Measurements from ENCODE around the gene SLC22A1.

Gene SLC22A1

DNA sequence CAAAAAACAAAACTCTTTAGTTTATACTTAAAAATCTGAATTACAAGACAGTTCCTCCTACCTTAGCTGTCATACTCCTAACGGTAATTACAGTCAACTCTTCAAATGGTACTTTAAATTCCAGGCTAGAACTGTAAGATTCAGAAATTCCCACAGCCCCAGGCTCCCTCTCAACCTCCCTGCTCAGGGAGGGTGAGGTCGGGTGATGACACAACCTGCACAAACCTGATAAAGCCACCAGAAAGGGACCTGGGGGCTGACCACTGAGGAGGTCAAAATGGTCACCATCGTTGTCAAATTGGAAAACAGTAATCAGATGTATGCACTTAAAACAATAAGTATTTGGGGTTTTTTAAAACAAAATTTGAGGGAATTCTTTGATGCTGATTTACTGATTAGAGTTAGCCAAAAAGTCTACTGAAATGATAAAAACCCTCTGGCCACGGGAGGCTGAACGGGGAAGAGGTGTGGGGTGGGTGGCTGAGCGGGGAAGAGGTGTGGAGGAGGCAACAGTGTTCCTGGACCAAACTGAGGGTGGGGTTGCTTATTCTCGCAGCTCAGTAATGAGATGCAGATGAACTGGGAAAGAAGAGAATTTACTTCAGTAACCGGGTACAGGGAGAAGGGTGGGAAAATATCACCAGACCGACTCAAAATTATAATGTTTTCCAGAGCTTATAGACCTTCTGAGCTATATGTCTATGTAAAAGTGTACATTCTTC is 52.4 kb downstream of the SLC22A1 start:
- no peak for DNase-seq (ENCODE audit: low read depth)

DNA sequence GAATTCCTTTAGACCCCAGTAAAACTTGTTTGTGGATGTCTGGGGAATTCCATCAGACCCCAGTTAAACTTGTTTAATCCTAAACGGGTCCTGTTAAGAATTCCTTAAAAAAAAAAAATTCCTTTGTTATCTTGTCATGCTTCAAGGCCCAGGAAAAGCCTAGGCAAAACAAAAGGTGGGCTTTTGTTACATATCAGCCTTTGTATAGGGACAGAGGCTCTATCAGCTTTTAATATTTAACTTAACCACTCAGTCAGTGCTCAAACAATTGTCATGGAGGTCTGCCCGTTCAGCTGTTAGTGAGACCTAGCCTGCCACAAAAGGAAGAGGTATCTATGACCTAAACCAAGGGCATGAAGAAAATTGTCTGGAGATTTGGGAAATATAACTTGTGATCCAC is 53.1 kb downstream of the SLC22A1 start:
- no peak for DNase-seq (ENCODE audit: low read depth)

DNA sequence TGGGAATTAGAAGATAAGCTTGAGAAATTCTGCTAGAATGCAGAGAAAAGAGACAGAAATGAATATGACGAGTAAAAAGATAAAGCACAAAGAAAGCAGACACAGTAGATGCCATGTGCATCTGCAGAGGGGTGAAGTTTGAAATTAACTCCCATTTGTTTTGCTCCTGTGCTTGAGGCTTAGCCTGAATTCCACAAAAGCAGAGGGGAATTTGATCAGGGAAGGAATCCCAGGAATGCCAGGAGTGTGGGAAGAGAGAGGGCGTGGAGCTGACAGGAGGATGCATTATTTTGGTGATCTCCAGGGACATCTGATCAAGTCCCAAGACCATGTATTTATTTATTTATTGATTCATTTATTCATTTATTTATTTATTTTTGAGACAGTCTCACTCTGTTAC is 55.6 kb downstream of the SLC22A1 start:
- no peak for DNase-seq (ENCODE audit: low read depth)

DNA sequence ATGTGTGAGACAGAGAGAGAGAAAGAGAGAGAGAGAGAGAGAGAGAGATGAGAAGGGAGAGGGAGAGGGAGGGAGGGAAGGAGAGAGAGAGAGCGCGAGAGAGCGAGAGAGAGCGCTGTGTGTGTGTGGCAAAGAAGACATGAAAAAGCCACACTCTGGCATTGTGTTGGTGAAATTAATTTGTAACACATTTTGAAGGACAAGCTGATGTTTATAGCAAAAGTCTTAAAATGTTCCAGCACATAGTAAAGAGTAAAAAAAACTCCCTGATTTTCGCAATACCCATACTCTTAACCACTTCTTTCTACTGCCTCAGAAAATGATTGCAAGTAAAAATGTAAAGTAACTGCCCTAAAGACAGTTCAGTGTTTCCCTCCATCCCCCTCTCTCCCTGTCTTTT is 56.7 kb downstream of the SLC22A1 start:
- DNase-seq (ENCODE audit: low read depth) = no peak

DNA sequence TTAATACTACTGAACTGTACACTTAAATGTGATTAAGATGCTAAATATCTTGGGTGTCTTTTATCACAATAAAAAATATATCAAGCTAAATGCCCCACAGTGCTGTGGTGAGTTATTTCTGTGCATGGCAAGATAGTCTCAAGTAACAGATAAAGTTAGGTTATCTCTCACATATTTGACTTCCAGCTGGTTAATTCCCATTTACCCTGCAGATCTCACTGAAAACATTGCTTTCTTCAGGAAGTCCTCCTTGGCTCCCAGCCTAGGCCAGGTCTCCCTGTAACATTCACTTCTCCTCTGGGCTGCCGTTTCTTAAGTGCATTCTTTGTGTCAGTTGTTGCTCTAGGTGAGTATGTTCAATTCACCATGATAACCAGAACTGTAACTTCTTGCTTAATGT is 59.1 kb downstream of the SLC22A1 start:
- DNase-seq (ENCODE audit: low read depth) = no peak

DNA sequence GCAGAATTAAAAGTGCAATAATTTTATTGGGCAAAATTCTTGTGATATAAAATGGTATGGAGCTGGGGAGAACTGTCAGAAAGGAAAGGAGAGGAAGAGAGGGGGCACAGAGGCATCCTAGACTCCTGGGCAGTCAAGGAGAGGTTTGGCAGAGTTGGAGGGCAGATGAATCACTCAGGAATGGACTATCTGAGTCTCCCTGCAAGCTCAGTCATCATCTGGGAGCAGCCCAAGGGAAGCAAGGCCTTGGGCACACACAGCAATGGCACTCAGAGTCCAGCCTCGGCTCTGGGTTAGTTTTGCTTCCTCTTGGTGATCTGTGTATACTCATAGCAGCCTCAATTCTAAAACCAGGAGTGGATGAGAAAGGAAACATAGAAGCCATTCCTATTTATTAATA is 67.2 kb downstream of the SLC22A1 start:
- peak; percentile 6 for DNase-seq (ENCODE audit: low read depth)

DNA sequence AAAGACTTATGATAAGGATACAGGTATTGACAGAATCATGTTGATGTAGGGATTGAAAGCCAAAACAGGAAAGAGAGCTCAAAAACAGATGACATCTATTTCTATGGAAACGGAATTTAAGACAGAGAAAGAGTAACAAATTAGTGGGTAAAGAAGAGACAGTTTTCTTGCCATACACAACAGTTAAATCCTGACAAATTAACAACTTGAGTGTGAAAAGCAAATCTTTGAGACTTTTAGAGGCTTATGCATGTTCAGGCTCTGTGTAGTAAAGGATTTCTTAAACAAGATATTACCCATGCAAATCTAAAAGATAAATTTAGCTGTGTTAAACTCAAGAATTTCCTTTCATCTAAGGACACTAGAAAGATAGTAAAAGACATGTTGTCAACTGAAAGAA is 68.5 kb downstream of the SLC22A1 start:
- DNase-seq (ENCODE audit: low read depth) = no peak

DNA sequence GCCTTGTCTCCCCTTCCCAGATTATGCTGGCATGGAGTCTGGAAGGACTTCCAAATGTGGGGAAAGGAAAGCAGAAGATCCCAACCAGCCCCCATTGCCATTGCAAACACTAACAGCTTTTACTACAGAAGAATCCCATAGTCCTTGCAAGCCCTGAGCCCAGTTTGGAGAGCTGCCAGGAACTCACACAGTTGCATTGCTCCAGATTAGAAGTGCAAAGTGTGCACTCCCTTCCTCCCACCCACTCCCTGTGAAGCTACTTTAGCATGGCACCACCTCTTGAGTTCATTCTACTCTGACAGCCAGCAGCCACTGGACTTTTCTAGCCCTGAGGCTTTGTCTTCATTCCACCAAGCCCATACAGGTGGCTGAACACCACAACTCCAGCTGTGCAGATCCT is 69.4 kb downstream of the SLC22A1 start:
- no peak for DNase-seq (ENCODE audit: low read depth)

DNA sequence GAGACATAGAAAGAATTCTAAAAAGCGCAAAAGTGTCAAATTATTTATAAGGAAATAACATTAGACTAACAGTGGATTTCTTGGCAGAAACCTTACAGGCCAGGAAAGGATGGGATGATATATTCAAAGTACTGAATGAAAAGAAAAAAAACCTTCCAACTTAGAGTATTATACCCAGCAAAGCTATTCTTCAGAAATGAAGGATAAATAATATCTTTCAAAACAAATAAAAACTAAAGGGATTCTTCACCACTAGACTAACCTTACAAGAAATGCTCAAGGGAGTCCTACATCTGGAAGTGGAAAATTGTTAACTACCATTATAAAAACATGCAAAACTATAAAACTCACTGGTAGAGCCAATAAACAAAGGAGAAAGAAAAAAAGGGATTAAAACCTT is 71.2 kb downstream of the SLC22A1 start:
- no peak for DNase-seq (ENCODE audit: low read depth)

DNA sequence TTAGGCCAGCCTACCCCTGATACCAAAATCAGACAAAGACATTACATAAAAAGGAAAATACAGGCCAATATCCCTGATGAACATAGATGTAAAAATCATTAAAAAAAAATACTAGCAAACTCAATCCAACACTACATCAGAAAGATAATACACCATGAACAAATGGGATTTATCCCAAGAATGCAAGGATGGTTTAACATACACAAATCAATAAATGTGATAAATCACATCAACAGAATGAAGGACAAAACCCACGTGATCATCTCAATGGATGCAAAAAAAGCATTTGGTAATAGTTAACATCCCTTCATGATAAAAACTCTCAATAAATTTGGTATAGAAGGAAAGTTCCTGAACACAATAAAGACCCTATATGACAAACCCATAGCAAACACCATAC is 73.2 kb downstream of the SLC22A1 start:
- DNase-seq (ENCODE audit: low read depth) = no peak

DNA sequence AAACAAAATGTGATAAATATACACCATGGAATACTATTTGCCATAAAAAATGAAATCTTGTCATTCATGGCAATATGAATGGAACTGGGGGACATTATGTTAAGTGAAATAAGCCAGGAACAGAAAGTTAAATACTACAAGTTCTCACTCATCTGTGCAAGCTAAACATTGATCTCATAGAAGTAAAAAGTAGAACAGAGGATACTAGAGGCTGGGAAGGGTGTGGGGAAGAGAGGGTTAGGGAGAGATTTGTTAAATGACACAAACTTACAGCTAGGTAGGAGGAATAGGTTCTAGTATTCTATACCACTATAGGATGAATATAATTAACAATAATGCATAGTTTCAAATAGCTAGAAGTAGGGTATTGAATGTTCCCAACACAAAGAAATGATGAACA is 76.0 kb downstream of the SLC22A1 start:
- DNase-seq (ENCODE audit: low read depth) = no peak

DNA sequence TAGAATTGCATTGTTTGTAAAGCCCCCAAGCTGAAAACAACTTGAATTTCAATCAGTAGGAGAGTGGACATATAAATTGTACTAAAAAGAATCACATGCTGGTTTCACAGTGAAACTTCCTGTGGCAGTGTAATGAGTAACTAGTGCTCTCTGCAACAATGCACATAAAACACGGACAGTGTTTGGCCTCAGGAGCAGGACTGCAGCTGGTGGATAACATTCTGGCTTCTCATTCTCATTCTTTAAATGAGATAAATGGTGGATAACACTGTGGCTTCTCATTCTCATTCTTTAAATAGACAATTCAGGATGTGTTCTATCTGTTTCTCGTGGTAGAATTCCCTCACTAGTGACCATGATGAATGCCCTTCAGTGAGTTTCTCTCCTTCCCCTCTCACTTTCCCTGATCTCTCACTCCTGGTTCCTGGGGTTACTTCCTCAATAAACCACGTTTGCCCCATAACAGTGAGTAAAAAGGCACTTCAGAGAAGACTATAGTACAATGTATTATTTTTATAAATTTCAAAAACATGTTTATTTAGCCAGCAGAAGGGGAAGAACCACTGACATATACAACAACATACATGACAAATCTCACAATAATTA is 77.1 kb downstream of the SLC22A1 start:
- DNase-seq (ENCODE audit: low read depth) = no peak

DNA sequence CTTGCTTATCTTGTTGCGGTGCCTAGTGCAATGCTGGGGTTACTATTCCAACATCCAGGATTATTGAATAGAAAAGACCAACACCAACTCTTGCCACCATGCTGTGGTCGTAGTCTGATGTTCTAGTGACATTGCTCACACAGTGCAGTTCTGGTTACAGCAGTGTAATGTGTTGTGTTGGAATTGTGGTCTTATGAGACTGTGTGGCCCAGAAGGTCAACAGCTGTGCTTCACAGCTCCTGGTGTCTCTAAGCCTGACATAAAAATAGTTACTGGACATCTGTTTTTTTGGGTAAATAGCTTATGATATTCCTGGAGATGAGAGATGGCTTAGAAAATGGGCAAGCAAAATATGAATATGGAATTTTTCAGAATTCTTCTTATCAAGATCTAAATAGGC is 79.4 kb downstream of the SLC22A1 start:
- no peak for DNase-seq (ENCODE audit: low read depth)

DNA sequence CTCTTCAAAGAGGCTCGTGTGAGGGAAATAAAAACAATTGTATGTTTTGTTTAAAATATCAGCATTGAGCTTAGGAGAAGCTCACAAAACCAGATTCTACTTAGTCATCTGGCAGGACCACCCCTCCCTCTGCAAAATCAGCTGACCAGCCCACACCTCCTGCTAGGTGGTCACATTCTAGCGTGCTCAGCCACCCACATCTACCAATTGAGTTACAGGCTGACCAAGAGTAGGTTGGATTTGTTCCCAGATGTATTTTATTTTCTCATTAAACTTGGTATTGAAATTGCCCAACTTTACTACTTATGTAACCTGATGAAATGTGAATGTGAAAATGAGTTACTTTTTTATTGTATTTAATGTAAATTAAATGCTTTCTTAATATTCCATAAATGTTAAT is 80.8 kb downstream of the SLC22A1 start:
- DNase-seq (ENCODE audit: low read depth) = no peak

DNA sequence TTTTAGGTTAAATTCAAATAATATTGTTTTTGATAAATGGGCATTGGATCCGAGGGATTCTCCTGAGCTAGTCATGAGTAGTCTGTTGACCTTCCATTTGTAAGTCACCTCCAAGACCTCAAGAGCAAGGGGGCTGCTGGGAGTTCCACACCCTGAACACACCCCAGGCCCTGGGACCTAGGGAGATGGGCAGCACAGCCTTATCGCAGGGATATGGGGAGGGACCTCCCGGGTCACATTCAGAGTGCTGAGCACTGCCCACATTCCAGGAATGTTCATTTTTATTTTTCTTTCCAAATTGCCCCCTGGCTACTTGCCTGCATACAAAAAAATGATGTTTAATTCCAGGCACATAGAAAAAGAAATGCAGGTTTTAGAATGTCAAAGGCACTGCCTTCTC is 81.5 kb downstream of the SLC22A1 start:
- no peak for DNase-seq (ENCODE audit: low read depth)

DNA sequence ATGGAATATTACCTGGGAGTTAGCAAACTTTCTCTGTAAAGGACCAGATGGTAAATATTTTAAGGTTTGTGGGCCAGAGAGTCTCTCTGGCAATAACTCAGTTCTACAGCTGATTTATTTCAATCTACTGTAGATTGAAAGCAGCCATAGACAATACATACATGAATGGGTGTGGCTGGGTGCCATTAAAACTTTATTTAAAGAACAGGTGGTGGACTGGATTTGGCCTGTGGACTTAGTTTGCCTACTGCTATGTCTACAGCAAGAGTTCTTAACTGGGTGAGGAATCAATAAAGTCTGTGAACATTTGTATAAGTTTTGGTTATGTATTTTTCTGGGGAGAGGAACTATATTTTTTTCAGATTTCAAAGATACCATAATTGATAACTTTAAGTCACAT is 81.9 kb downstream of the SLC22A1 start:
- no peak for DNase-seq (ENCODE audit: low read depth)

DNA sequence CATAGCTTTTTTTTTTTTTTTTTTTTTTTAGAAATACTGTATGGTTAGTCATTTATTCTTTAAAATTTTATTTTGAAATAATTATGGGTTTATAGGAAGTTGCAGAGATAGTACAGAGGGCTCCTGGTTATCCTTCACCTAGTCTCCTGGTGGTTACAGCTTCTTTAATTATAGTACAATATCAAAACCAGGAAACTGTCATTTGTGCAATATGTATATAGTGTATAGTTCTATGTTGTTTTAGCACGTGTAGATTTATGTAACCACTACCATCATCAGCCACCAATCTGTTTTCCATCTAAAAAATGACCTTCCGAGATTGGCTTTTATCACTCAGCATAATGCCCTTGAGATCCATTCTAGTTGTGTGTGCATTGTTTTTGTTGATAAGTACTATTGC is 82.3 kb downstream of the SLC22A1 start:
- DNase-seq (ENCODE audit: low read depth) = no peak

DNA sequence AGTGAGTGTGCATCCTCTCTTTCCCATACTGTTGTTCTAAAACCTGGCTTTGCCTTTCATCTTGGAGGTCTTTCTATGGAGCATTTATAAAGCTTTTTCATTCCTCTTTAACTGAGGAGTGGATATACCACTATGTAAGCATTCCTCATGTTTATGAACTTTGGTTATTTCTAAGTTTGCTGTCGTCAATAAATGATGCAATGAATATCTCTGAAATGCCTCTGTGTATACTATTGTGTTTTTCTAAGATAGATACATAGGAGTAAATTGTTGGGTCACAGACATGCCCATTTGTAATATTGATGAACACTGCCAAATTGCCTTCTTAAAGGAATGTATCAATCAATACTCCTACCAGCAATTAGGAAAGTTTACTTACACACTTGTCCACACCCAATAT is 83.1 kb downstream of the SLC22A1 start:
- no peak for DNase-seq (ENCODE audit: low read depth)

DNA sequence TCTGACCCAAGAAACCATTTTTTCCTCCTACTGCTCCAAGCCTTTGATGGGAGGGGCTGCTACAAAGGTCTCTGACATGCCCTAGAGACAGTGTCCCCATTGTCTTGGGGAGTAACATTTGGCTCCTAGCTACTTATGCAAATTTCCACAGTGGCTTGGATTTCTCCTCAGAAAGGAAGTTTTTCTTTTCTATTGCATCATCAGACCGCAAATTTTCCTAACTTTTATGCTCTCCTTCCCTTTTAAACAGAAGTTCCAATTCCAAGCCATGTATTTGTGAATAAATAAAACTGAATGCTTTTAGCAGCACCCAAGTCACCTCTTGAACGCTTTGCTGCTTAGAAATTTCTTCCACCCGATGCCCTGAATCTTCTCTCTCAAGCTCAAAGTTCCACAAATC is 86.0 kb downstream of the SLC22A1 start:
- no peak for DNase-seq (ENCODE audit: low read depth)
